Gastrocnemius medialis (tissue), 4 donors: ENCODE results near the gene RILPL2. TPM values are rescaled to one million over a fixed set of nuclear protein-coding genes. Genes with fewer than 3 reads are reported as not detected.
"Not testable (repeated sequence)": the region's sequence is repeated elsewhere in the genome, so short reads cannot be mapped to it uniquely, and the experiment has no call there.

Source experiments
- ATAC-seq, 2 donors: fragments of 150-250 bp; one replicate each; pipeline ENCODE4 v1.9.1; 2016
- DNase-seq, 2 donors: peaks; one replicate each; pipeline ENCODE4 v3.0.0-alpha.2; 2019
- H3K27ac ChIP-seq, 4 donors: fragments of 200-600 bp; sonication (generic); 1 replicate in 1 of 4; 2 replicates in 3 of 4; pipeline ENCODE4 v1.5.1; 2016 to 2018; ENCODE audit warnings: mild to moderate bottlenecking in 2 of 4, moderate library complexity in 1 of 4
- H3K27me3 ChIP-seq, 3 donors: fragments of 200-600 bp; sonication (generic) in 2 of 3; 1 replicate in 1 of 3; 2 replicates in 2 of 3; pipeline versions ENCODE4 v1.5.1 to v1.6.0; 2016 to 2019; ENCODE audit warnings: mild to moderate bottlenecking in 1 of 3, moderate library complexity in 1 of 3
- H3K36me3 ChIP-seq, 2 donors: fragments of 200-600 bp; sonication (generic) in 1 of 2; one replicate each; pipeline ENCODE4 v1.5.1; 2017 to 2018
- H3K4me1 ChIP-seq, 2 donors: fragments of 200-600 bp; sonication (generic) in 1 of 2; one replicate each; pipeline ENCODE4 v1.5.1; 2016 to 2017; ENCODE audit warnings: mild to moderate bottlenecking in 2 of 2
- H3K4me3 ChIP-seq, 4 donors: fragments of 200-600 bp; sonication (generic) in 3 of 4; 1 replicate in 1 of 4; 2 replicates in 3 of 4; pipeline ENCODE4 v1.5.1; 2016 to 2019; ENCODE audit warnings: mild to moderate bottlenecking in 2 of 4
- H3K9me3 ChIP-seq, 3 donors: fragments of 200-600 bp; sonication (generic) in 2 of 3; 1 replicate in 1 of 3; 2 replicates in 2 of 3; pipeline ENCODE4 v1.5.1; 2016 to 2019
- CTCF ChIP-seq, 5 experiments: fragments of 450-650 bp in 3 of 5; fragments of 200-600 bp in 2 of 5; sonication (generic) in 2 of 5; IDR thresholded peaks in 4 of 5; conservative IDR thresholded peaks in 1 of 5; 1 replicate in 4 of 5; 2 replicates in 1 of 5; pipeline ENCODE4 v1.5.1; 2016 to 2019; ENCODE audit warnings: antibody characterized with exemption in 5 of 5, mild to moderate bottlenecking in 3 of 5, moderate library complexity in 3 of 5
- POLR2A ChIP-seq, 2 donors: fragments of 450-650 bp; IDR thresholded peaks; one replicate each; pipeline ENCODE4 v1.6.1; 2017; ENCODE audit warnings: antibody characterized with exemption in 2 of 2, mild to moderate bottlenecking in 2 of 2, moderate library complexity in 2 of 2
- in situ Hi-C, 4 donors: fragments of 200-750 bp; cut with MboI; loops; one replicate each; pipeline versions ENCODE4 v1.15.0 to v1.8.0; 2017; ENCODE audit warnings: low sequenced_read_pairs in 4 of 4
- intact Hi-C: fragments of 100-400 bp; cut with DNase I; formaldehyde crosslinking; loops from one replicate; pipeline ENCODE4 v1.15.1; 2023; ENCODE audit warnings: low total_unique reads
- total RNA-seq, 4 donors: library from RNA; depleted of rRNA; stranded (reverse); fragments of >200 nt; gene quantifications; one replicate each; pipeline versions ENCODE4 v1.1.0 to v1.2.3, GENCODE V29; 2016

The RILPL2 gene
- total RNA-seq, 4 donors from 2014 or later, result 1.2 to 2.0 (median 1.7) TPM

GRCh38 chr12:123435636-123436016, 858 bp downstream of the RILPL2 start:
- ATAC-seq, result no peak
- DNase-seq, result no peak
- Histone ChIP-seq H3K4me1 (peaks cover 10 to 14% of the 10 kb centered on the region in 2 donors), H3K27ac (peak overlapping the region; percentile 66 to 75 (median 69)), H3K9me3 (no peaks in the 10 kb centered on the region), H3K36me3 (no peaks in the 10 kb centered on the region), H3K27me3 (no peaks in the 10 kb centered on the region), H3K4me3 (peak overlapping the region; percentile 79 to 96 (median 94))
- intact Hi-C loops (loop anchor here (2.0 kb wide), 2 partner anchors 23 to 145 kb away; partner anchors contain the start of gene SNRNP35), in situ Hi-C loops (no loop called here)
- TF ChIP-seq CTCF (IDR thresholded peaks at IDR 0.05 in 4 of 5, conservative IDR thresholded peaks at IDR 0.05 in 1 of 5), result no peak
- no peak for TF ChIP-seq POLR2A (IDR thresholded peaks at IDR 0.05)

- in situ Hi-C loops (no loop called here), intact Hi-C loops (loop anchor here (1.0 kb wide), 1 partner anchor 61 kb away; no protein-coding TSS in a partner anchor)
- no peak for ATAC-seq
- H3K27ac ChIP-seq, result peak overlapping the region in 1 of 4 donors; percentile 18
- no peak for TF ChIP-seq CTCF (IDR thresholded peaks at IDR 0.05 in 4 of 5, conservative IDR thresholded peaks at IDR 0.05 in 1 of 5)
- no peak for TF ChIP-seq POLR2A (IDR thresholded peaks at IDR 0.05)
- no peak overlapping the region for H3K4me3 ChIP-seq
- H3K27me3 ChIP-seq, result no peaks in the 10 kb centered on the region
- DNase-seq, result no peak
- H3K9me3 ChIP-seq, result no peaks in the 10 kb centered on the region
- H3K36me3 ChIP-seq, result peaks cover 0 to 8% of the 10 kb centered on the region in 2 donors
- H3K4me1 ChIP-seq, result peaks cover 10 to 14% of the 10 kb centered on the region in 2 donors
These were observed 2.9 kb downstream of the RILPL2 start for GRCh38 chr12:123433615-123434014.

GRCh38 chr12:123431951-123432817, 4.3 kb downstream of the RILPL2 start:
- peak overlapping the region in 1 of 4 donors; percentile 26 for H3K27ac ChIP-seq
- H3K27me3 ChIP-seq, intact Hi-C loops, H3K9me3 ChIP-seq, ATAC-seq, DNase-seq, in situ Hi-C loops: not testable (repeated sequence)
- peaks cover 10 to 14% of the 10 kb centered on the region in 2 donors for H3K4me1 ChIP-seq
- peaks cover 0 to 16% of the 10 kb centered on the region in 2 donors for H3K36me3 ChIP-seq
- H3K4me3 ChIP-seq, result peak overlapping the region in 2 of 4 donors; percentile 17 to 38

- not testable (repeated sequence) for DNase-seq
These were observed 7.4 kb downstream of the RILPL2 start for GRCh38 chr12:123429101-123429500.

GRCh38 chr12:123428591-123428990, 7.9 kb downstream of the RILPL2 start:
- Histone ChIP-seq H3K27ac (no peak overlapping the region), H3K9me3 (no peaks in the 10 kb centered on the region), H3K27me3 (no peaks in the 10 kb centered on the region), H3K36me3 (peaks cover 0 to 20% of the 10 kb centered on the region in 2 donors), H3K4me1 (no peaks in the 10 kb centered on the region), H3K4me3 (no peak overlapping the region)
- in situ Hi-C loops, result no loop called here
- TF ChIP-seq POLR2A (IDR thresholded peaks at IDR 0.05) (no peak), CTCF (IDR thresholded peaks at IDR 0.05 in 4 of 5, conservative IDR thresholded peaks at IDR 0.05 in 1 of 5) (no peak)
- DNase-seq, result no peak
- no peak for ATAC-seq
- intact Hi-C loops, result no loop called here

More at GRCh38 chr12:123429101-123429500, 7.4 kb downstream of the RILPL2 start:
- H3K27ac ChIP-seq, H3K27me3 ChIP-seq, ATAC-seq, in situ Hi-C loops, H3K4me1 ChIP-seq, intact Hi-C loops, H3K4me3 ChIP-seq, H3K9me3 ChIP-seq: not testable (repeated sequence)
- H3K36me3 ChIP-seq, result peaks cover 0 to 20% of the 10 kb centered on the region in 2 donors
